ENCODE measurements around the gene ZNF181. TPM values are rescaled to one million over a fixed set of nuclear protein-coding genes. Genes with fewer than 3 reads are reported as not detected.
"Not testable (repeated sequence)": the region's sequence is repeated elsewhere in the genome, so short reads cannot be mapped to it uniquely, and the experiment has no call there.

ZNF181 gene
- 23.8 TPM for polyA plus RNA-seq (2013)

GRCh38 chr19:34733746-34734536 lies at the start of gene ZNF181:
TSS of gene ZNF181 (plus strand) at chr19:34734243. CDS start at chr19:34735038, 795 bp downstream.
- peaks cover 6 to 37% (median 17%) of the 10 kb centered on the region in 4 experiments for H3K36me3 ChIP-seq (ENCODE audit: control insufficient read depth in 4 of 4, insufficient read depth in 4 of 4, low read length in 3 of 4)
- peak; percentile 93 to 96 (median 95) for DNase-seq
- no peaks in the 10 kb centered on the region for H3K27me3 ChIP-seq (replicated peaks in 2 of 5; ENCODE audit: control insufficient read depth in 4 of 5, insufficient read depth in 5 of 5, low read length in 4 of 5)
- ChIA-PET POLR2A (no interaction called here), CTCF (no interaction called here)
- peaks cover 0 to 32% (median 20%) of the 10 kb centered on the region in 5 experiments for H3K9me3 ChIP-seq (ENCODE audit: control extremely low read depth in 1 of 5, control insufficient read depth in 4 of 5, insufficient read depth in 2 of 5, low read depth in 1 of 5, low read length in 4 of 5)
- WGBS (ENCODE audit: insufficient coverage) = under 1% methylated on average over 61 of the region's 67 CpGs
- H3K4me3 ChIP-seq (ENCODE audit: control insufficient read depth in 1 of 7, extremely low read depth in 1 of 7, insufficient read depth in 4 of 7, low read depth in 2 of 7, low read length in 6 of 7) = peak within 1 kb of the TSS; percentile 75 to 95 (median 84)
- peak within 1 kb of the TSS; percentile 86 to 94 for H3K27ac ChIP-seq (ENCODE audit: insufficient read depth in 1 of 2, low read depth in 1 of 2, low read length in 2 of 2, poor library complexity in 1 of 2, severe bottlenecking in 2 of 2)
- H3K4me1 ChIP-seq (ENCODE audit: control extremely low read depth in 1 of 4, control insufficient read depth in 4 of 4, insufficient read depth in 4 of 4, low read length in 3 of 4) = peaks cover 3 to 28% (median 19%) of the 10 kb centered on the region in 4 experiments

GRCh38 chr19:34685266-34685665 lies 48.8 kb upstream of the ZNF181 start:
- WGBS (ENCODE audit: insufficient coverage) = 100% methylated on average over 1 of the region's 5 CpGs

GRCh38 chr19:34686455-34686854 lies 47.6 kb upstream of the ZNF181 start:
- no peak for DNase-seq
- Histone ChIP-seq H3K27ac (ENCODE audit: insufficient read depth in 1 of 2, low read depth in 1 of 2, low read length in 2 of 2, poor library complexity in 1 of 2, severe bottlenecking in 2 of 2) (no peak overlapping the region), H3K4me1 (ENCODE audit: control extremely low read depth in 1 of 4, control insufficient read depth in 4 of 4, insufficient read depth in 4 of 4, low read length in 3 of 4) (no peaks in the 10 kb centered on the region), H3K9me3 (ENCODE audit: control extremely low read depth in 1 of 5, control insufficient read depth in 4 of 5, insufficient read depth in 2 of 5, low read depth in 1 of 5, low read length in 4 of 5) (peaks cover 14 to 67% (median 28%) of the 10 kb centered on the region in 5 experiments), H3K36me3 (ENCODE audit: control insufficient read depth in 4 of 4, insufficient read depth in 4 of 4, low read length in 3 of 4) (peaks cover 12 to 37% (median 23%) of the 10 kb centered on the region in 4 experiments), H3K27me3 (replicated peaks in 2 of 5; ENCODE audit: control insufficient read depth in 4 of 5, insufficient read depth in 5 of 5, low read length in 4 of 5) (no peaks in the 10 kb centered on the region), H3K4me3 (ENCODE audit: control insufficient read depth in 1 of 7, extremely low read depth in 1 of 7, insufficient read depth in 4 of 7, low read depth in 2 of 7, low read length in 6 of 7) (no peak overlapping the region)
- POLR2A ChIA-PET = no interaction called here
- CTCF ChIA-PET = no interaction called here
- WGBS (ENCODE audit: insufficient coverage) = 100% methylated on average over 1 of the region's 5 CpGs

More at GRCh38 chr19:34685266-34685665, 48.8 kb upstream of the ZNF181 start:
- POLR2A ChIA-PET; H3K4me3 ChIP-seq (ENCODE audit: control insufficient read depth in 1 of 7, extremely low read depth in 1 of 7, insufficient read depth in 4 of 7, low read depth in 2 of 7, low read length in 6 of 7); H3K27me3 ChIP-seq (replicated peaks in 2 of 5; ENCODE audit: control insufficient read depth in 4 of 5, insufficient read depth in 5 of 5, low read length in 4 of 5); CTCF ChIA-PET; H3K27ac ChIP-seq (ENCODE audit: insufficient read depth in 1 of 2, low read depth in 1 of 2, low read length in 2 of 2, poor library complexity in 1 of 2, severe bottlenecking in 2 of 2); DNase-seq; H3K4me1 ChIP-seq (ENCODE audit: control extremely low read depth in 1 of 4, control insufficient read depth in 4 of 4, insufficient read depth in 4 of 4, low read length in 3 of 4): not testable (repeated sequence)
- H3K9me3 ChIP-seq (ENCODE audit: control extremely low read depth in 1 of 5, control insufficient read depth in 4 of 5, insufficient read depth in 2 of 5, low read depth in 1 of 5, low read length in 4 of 5) = peaks cover 17 to 66% (median 26%) of the 10 kb centered on the region in 5 experiments
- peaks cover 16 to 49% (median 29%) of the 10 kb centered on the region in 4 experiments for H3K36me3 ChIP-seq (ENCODE audit: control insufficient read depth in 4 of 4, insufficient read depth in 4 of 4, low read length in 3 of 4)

GRCh38 chr19:34687348-34687747 lies 46.7 kb upstream of the ZNF181 start:
- POLR2A ChIA-PET = no interaction called here
- H3K9me3 ChIP-seq (ENCODE audit: control extremely low read depth in 1 of 5, control insufficient read depth in 4 of 5, insufficient read depth in 2 of 5, low read depth in 1 of 5, low read length in 4 of 5) = peaks cover 9 to 59% (median 24%) of the 10 kb centered on the region in 5 experiments

GRCh38 chr19:34688592-34688991 lies 45.5 kb upstream of the ZNF181 start:
- no CpG with 5 or more reads among the region's 1 CpG for WGBS (ENCODE audit: insufficient coverage)
- Histone ChIP-seq H3K27me3 (replicated peaks in 2 of 5; ENCODE audit: control insufficient read depth in 4 of 5, insufficient read depth in 5 of 5, low read length in 4 of 5) (peaks cover 0 to 3% (median 0%) of the 10 kb centered on the region in 5 experiments), H3K9me3 (ENCODE audit: control extremely low read depth in 1 of 5, control insufficient read depth in 4 of 5, insufficient read depth in 2 of 5, low read depth in 1 of 5, low read length in 4 of 5) (peaks cover 0 to 48% (median 16%) of the 10 kb centered on the region in 5 experiments), H3K27ac (ENCODE audit: insufficient read depth in 1 of 2, low read depth in 1 of 2, low read length in 2 of 2, poor library complexity in 1 of 2, severe bottlenecking in 2 of 2) (no peak overlapping the region), H3K4me3 (ENCODE audit: control insufficient read depth in 1 of 7, extremely low read depth in 1 of 7, insufficient read depth in 4 of 7, low read depth in 2 of 7, low read length in 6 of 7) (no peak overlapping the region), H3K4me1 (ENCODE audit: control extremely low read depth in 1 of 4, control insufficient read depth in 4 of 4, insufficient read depth in 4 of 4, low read length in 3 of 4) (no peaks in the 10 kb centered on the region), H3K36me3 (ENCODE audit: control insufficient read depth in 4 of 4, insufficient read depth in 4 of 4, low read length in 3 of 4) (peaks cover 2 to 16% (median 7%) of the 10 kb centered on the region in 4 experiments)
- ChIA-PET CTCF (no interaction called here), POLR2A (no interaction called here)
- DNase-seq = no peak

More at GRCh38 chr19:34687348-34687747, 46.7 kb upstream of the ZNF181 start:
- CTCF ChIA-PET = no interaction called here
- peaks cover 10 to 28% (median 17%) of the 10 kb centered on the region in 4 experiments for H3K36me3 ChIP-seq (ENCODE audit: control insufficient read depth in 4 of 4, insufficient read depth in 4 of 4, low read length in 3 of 4)
- no peaks in the 10 kb centered on the region for H3K27me3 ChIP-seq (replicated peaks in 2 of 5; ENCODE audit: control insufficient read depth in 4 of 5, insufficient read depth in 5 of 5, low read length in 4 of 5)
- H3K4me1 ChIP-seq (ENCODE audit: control extremely low read depth in 1 of 4, control insufficient read depth in 4 of 4, insufficient read depth in 4 of 4, low read length in 3 of 4) = no peaks in the 10 kb centered on the region
- 75% methylated on average over 1 of the region's 2 CpGs for WGBS (ENCODE audit: insufficient coverage)
- no peak for DNase-seq
- no peak overlapping the region for H3K27ac ChIP-seq (ENCODE audit: insufficient read depth in 1 of 2, low read depth in 1 of 2, low read length in 2 of 2, poor library complexity in 1 of 2, severe bottlenecking in 2 of 2)
- H3K4me3 ChIP-seq (ENCODE audit: control insufficient read depth in 1 of 7, extremely low read depth in 1 of 7, insufficient read depth in 4 of 7, low read depth in 2 of 7, low read length in 6 of 7) = no peak overlapping the region

GRCh38 chr19:34690372-34690771 lies 43.7 kb upstream of the ZNF181 start:
- H3K27ac ChIP-seq (ENCODE audit: insufficient read depth in 1 of 2, low read depth in 1 of 2, low read length in 2 of 2, poor library complexity in 1 of 2, severe bottlenecking in 2 of 2) = no peak overlapping the region
- WGBS (ENCODE audit: insufficient coverage) = no CpG with 5 or more reads among the region's 3 CpGs
- no peaks in the 10 kb centered on the region for H3K4me1 ChIP-seq (ENCODE audit: control extremely low read depth in 1 of 4, control insufficient read depth in 4 of 4, insufficient read depth in 4 of 4, low read length in 3 of 4)
- ChIA-PET POLR2A (no interaction called here), CTCF (interaction anchor here (1.1 kb wide), 1 partner anchor 28 kb away, joined by 3 read pairs; no protein-coding TSS in a partner anchor)
- peaks cover 0 to 3% (median 0%) of the 10 kb centered on the region in 5 experiments for H3K27me3 ChIP-seq (replicated peaks in 2 of 5; ENCODE audit: control insufficient read depth in 4 of 5, insufficient read depth in 5 of 5, low read length in 4 of 5)
- DNase-seq = no peak
- H3K36me3 ChIP-seq (ENCODE audit: control insufficient read depth in 4 of 4, insufficient read depth in 4 of 4, low read length in 3 of 4) = no peaks in the 10 kb centered on the region
- no peak overlapping the region for H3K4me3 ChIP-seq (ENCODE audit: control insufficient read depth in 1 of 7, extremely low read depth in 1 of 7, insufficient read depth in 4 of 7, low read depth in 2 of 7, low read length in 6 of 7)
- peaks cover 0 to 40% (median 9%) of the 10 kb centered on the region in 5 experiments for H3K9me3 ChIP-seq (ENCODE audit: control extremely low read depth in 1 of 5, control insufficient read depth in 4 of 5, insufficient read depth in 2 of 5, low read depth in 1 of 5, low read length in 4 of 5)

- H3K36me3 ChIP-seq (ENCODE audit: control insufficient read depth in 4 of 4, insufficient read depth in 4 of 4, low read length in 3 of 4) = no peaks in the 10 kb centered on the region
- WGBS (ENCODE audit: insufficient coverage) = 29% methylated on average over 1 of the region's 2 CpGs
- no peak overlapping the region for H3K4me3 ChIP-seq (ENCODE audit: control insufficient read depth in 1 of 7, extremely low read depth in 1 of 7, insufficient read depth in 4 of 7, low read depth in 2 of 7, low read length in 6 of 7)
- H3K9me3 ChIP-seq (ENCODE audit: control extremely low read depth in 1 of 5, control insufficient read depth in 4 of 5, insufficient read depth in 2 of 5, low read depth in 1 of 5, low read length in 4 of 5) = peaks cover 0 to 29% (median 9%) of the 10 kb centered on the region in 5 experiments
- peaks cover 0 to 8% (median 0%) of the 10 kb centered on the region in 5 experiments for H3K27me3 ChIP-seq (replicated peaks in 2 of 5; ENCODE audit: control insufficient read depth in 4 of 5, insufficient read depth in 5 of 5, low read length in 4 of 5)
- H3K27ac ChIP-seq (ENCODE audit: insufficient read depth in 1 of 2, low read depth in 1 of 2, low read length in 2 of 2, poor library complexity in 1 of 2, severe bottlenecking in 2 of 2) = no peak overlapping the region
- no peaks in the 10 kb centered on the region for H3K4me1 ChIP-seq (ENCODE audit: control extremely low read depth in 1 of 4, control insufficient read depth in 4 of 4, insufficient read depth in 4 of 4, low read length in 3 of 4)
- ChIA-PET CTCF (no interaction called here), POLR2A (no interaction called here)
- DNase-seq = no peak
Observed at GRCh38 chr19:34692549-34692948, 41.5 kb upstream of the ZNF181 start.
